Inflammatory macrophage treated with lipopolysaccharide for 1 hour (primary cell): ENCODE results near the gene MCC.

Experiments used
- DNase-seq, 2 donors: peaks; one replicate each; pipeline ENCODE4 v3.0.0-alpha.2; 2020 to 2022

The MCC gene

DNA sequence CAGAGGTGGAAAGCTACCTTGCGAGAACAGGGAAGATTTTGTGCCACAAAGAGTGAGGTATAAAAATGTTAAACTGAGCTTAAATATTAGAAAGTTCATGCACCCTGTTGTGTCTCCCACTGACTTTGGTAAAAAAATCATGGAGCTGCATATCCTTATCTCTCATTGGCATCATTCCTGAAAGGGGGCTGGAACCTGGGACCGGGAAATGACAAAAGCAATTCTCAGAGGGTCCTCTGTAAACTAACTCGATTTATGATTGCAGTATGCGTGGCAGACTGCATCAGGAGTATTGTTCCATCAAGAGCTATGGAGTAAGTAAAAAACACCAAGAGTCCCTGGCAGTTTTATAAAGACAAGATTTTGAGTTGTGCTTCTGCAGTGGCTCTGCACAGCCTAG lies 362.9 kb downstream of the MCC start:
- no peak for DNase-seq

- no peak for DNase-seq
These were observed 363.3 kb downstream of the MCC start for GRCh38 chr5:113124914-113125313.

GRCh38 chr5:113124265-113124664 lies 364.0 kb downstream of the MCC start:
- DNase-seq = no peak

GRCh38 chr5:113123618-113124017 lies 364.6 kb downstream of the MCC start:
- DNase-seq = no peak

DNA sequence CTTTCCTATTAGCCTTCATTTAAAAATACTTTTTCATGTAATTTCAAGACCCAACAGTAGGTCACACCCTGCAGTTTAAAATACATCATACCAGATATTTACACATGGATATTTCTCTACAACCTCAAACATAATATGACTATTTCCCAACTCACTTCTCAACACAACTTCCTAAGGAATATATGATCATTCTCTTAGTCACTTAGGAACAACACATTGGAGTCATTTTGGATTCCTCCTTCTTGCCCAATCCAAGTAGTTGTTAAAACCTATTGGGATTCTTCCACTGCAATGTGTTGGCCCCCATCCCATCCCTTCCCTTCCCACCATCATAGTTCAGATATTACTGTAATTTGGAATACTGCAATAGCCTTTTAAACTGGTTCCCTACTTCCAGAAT lies 366.2 kb downstream of the MCC start:
- no peak for DNase-seq

- no peak for DNase-seq
These were observed 368.9 kb downstream of the MCC start for GRCh38 chr5:113119246-113119924.

GRCh38 chr5:113118765-113119164 lies 369.5 kb downstream of the MCC start:
- no peak for DNase-seq

DNA sequence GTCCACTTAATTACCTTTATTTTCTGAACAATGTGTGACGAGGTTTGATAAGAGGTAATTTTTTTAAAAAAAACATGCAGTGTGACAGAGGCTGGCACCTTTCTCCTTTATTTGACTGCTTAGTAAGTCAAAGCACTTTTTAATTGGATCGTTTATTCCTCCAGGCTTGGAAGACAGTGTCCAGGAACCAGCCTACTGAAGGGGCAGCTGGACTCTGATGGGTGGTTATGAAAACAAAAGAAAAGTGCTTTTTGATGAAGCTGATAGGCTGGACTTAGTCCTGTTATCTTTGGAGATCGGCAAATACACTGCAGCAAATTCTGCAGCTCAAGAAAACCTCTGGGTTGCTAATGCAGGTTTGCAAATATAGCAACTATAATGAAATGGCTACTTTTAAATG lies 370.0 kb downstream of the MCC start:
- DNase-seq = no peak

GRCh38 chr5:113117543-113118115 lies 370.6 kb downstream of the MCC start:
- no peak for DNase-seq

DNA sequence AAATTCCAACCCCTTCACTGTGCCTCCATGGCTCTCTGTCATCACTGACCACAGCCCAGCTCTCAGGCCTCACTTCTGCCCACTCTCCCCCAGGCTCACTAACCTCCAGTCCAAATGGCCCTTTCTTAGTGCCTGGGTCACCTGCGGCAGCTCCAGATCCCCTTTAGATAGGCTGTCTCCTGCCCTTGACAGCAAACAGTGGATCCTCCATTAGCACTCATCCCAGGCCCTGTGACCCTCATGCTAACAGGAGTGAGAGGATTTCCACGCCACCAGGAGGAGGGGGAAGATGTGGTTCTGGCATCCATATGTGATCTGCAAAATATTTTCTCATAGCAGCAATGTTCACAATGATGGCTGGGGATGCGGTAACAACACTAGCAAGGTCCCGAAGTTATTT lies 372.3 kb downstream of the MCC start:
- no peak for DNase-seq

DNA sequence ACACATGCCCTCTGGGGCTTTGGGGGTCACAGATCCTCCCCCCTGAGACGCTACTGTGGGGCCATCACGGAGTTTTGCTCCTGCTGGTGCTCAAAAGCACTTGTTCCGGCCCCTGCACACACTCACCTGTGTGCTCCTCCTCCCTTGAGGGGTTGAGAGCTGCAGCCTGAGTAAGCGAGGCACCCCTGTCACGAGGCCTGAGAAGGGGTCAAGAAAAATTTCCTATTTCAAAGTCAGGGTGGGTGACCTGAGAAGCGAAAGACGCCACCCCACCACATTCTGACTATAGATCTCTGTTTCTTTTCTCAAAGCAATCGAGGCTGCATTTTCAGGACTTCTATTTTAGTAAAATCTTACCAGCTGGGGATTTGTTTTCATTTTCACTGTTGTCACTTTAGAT lies 373.2 kb downstream of the MCC start:
- no peak for DNase-seq

- no peak for DNase-seq
These were observed 373.7 kb downstream of the MCC start for GRCh38 chr5:113114559-113114958.

GRCh38 chr5:113112435-113112834 lies 375.8 kb downstream of the MCC start:
- DNase-seq = no peak

DNA sequence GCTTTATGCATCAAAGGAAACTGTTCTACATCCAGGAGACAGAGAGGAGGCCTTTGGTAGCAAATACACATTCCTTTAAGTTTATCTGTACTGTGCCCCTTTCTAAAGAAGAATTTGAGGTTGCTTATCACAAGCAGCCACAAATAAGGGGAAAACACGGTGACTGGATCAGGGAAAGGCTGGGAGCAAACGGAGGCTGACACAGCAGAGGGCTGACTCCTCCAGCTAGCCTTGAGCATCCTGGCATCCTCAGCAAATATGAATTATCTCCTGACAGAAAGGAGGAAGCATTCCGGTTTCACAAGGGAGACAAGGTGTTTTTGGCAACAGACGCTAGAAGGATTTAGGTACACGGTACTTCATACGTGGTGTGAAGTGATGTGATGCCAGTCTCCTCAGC lies 378.1 kb downstream of the MCC start:
- DNase-seq = no peak

DNA sequence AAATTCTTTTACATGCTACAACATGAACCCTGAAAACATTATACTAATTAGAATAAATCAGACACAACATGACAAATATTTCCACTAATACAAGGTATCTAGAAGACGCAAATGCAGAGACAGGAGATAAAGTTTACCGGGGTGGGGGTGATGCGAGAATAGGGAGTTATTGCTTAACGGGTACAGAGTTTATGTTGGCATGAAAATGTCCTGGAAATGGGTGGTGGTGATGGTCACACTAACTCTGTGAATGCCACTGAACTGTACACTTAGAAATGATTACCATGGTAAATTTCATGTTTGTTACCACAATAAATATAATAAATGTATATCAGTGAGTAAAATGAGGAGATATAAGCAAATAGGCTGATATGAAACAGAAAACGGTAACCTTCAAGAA lies 378.9 kb downstream of the MCC start:
- no peak for DNase-seq

DNA sequence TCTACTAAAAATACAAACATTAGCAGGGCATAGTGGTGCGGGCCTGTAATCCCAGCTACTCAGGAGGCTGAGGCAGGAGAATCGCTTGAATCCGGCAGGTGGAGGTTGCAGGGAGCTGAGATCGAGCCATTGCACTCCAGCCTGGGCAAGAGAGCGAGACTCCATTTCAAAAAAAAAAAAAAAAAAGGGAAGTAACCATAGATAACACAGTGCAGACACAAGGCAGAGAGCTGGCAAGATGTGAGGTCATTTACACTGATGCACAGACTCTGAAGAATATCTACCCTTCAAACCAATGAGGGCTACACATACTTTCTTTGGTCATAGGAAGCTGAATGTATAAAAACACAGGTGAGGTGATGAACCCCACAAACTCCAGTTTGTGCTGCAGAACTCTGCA lies 379.8 kb downstream of the MCC start:
- DNase-seq = no peak

DNA sequence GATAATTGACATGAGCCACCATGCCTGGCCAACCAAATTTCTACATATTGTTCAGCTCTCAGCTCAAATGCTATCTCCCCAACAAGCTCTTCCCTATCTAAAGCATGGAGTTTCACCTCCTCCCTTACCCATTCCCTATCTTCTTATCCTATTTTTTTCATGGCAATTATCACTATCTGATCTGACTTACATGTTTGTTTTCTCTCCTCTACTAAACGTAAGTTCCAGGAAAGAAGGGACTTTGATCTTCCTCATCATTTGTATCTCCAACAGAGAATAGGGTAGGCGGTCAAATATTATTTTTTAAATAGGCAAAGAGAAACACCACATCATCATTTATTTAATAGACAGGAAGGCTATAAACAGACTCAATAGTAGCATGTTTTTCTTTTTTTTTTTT lies 381.4 kb downstream of the MCC start:
- DNase-seq = no peak

- no peak for DNase-seq
These were observed 382.5 kb downstream of the MCC start for GRCh38 chr5:113105693-113106280.

DNA sequence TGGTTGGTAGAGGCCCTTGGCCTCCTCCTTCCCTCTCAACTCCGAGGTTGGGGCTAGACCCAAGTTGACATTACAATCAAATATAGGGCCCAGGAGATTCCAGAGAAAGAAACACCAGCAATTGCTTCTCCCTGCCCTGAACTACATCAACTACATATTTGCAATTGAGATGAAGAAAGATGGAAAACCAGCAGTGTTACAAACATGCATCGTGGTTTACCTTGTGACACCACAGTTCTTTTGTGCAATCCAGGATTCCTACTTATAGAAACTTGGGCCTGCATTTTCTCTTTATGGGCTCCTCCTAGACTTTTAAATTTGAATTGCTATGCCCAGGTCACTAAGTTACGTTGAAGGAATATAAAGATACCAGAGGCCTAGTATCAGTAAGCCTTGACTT lies 384.9 kb downstream of the MCC start:
- DNase-seq = no peak

GRCh38 chr5:113102121-113102531 lies 386.1 kb downstream of the MCC start:
- no peak for DNase-seq

DNA sequence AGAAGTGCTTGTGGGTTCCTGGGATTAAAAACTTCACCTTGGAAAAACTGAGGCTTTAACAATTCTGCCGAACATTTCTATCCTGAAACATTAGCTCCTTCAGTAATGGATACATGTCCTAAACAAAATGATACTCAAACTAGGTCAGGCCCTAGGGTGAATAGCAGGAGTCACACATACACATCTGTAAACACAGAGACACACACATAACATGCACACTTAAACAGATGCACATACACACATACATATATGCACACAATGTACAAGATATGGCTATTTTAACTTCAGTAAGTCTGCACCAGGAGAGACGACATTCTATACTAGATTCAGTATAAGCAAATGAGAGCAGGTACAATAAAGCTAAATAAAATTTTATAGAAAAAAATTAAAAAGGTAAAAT lies 387.3 kb downstream of the MCC start:
- DNase-seq = no peak

DNA sequence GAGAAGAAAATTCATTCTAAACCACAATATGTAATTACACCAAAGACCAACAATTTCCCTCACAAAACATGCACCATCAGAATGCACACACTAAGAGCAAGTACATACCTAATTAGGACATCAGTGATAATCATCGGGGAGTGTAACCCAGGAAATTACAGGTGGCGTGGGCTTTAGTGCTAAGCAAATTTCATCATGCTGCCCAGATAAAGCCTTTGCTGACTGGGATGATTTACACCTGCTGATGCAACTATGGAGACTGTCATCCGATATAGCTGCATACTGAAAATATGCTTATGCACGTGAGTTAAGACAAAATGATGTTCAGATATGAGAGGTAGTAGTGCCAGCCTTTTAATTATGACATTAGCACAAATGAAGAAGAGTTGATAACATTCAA lies 388.4 kb downstream of the MCC start:
- DNase-seq = no peak

DNA sequence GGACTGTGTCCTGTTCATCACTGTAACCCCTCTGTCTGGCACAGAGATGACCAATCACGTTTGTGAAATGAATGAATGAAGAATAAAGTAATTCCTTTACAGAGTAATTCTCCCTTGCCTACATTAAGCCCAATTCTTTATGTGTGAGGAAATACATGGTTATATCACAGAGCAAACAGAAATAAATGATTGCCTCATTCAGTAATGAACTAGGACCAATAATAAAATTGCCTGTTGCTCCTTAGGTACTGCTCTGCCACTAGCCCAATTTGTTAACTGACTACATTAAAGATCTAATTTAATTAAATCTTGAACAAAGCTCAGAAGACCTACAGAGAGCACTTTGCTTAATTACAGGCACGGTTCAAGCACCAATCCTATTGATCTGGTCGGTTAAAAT lies 389.9 kb downstream of the MCC start:
- no peak for DNase-seq

GRCh38 chr5:113095831-113096230 lies 392.4 kb downstream of the MCC start:
- no peak for DNase-seq

GRCh38 chr5:113093558-113093957 lies 394.7 kb downstream of the MCC start:
- no peak for DNase-seq
